Body of pancreas (tissue), 4 donors: ENCODE measurements around the gene TPRX2.

Experiments
- POLR2A ChIP-seq, 3 donors: fragments of 450-650 bp; IDR thresholded peaks; one replicate each; pipeline ENCODE4 v1.6.1; 2016; ENCODE audit warnings: antibody characterized with exemption in 3 of 3, mild to moderate bottlenecking in 2 of 3
- TF ChIP-seq, protein P1 (sequence below), 7 experiments: fragments of 450-650 bp in 4 of 7; fragments of 200-600 bp in 3 of 7; sonication (generic) in 3 of 7; IDR thresholded peaks; one replicate each; pipeline ENCODE4 v1.5.1; 2016 to 2019; ENCODE audit warnings: antibody characterized with exemption in 7 of 7

DNA sequence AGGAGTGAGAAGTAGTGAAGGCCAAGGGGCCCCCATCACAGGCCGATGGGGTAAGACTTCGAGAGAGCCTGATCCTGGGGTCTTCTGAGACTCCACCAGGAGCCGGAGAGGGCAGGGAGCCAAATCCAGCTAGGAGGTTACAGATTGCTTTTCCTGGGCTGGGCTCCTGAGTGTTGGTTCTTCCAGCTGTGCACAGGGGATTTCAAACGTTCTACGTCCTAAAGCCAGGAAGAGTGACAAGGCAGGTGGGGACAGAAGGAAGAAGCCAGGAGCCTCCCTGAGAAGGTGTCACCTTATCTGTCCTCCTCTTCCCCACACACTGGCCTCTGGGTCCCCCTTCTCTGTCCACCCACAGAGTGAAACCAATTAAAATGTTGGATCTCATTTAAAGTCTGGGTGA, 16.1 kb upstream of the TPRX2 start:
- TF ChIP-seq, protein P1, sequence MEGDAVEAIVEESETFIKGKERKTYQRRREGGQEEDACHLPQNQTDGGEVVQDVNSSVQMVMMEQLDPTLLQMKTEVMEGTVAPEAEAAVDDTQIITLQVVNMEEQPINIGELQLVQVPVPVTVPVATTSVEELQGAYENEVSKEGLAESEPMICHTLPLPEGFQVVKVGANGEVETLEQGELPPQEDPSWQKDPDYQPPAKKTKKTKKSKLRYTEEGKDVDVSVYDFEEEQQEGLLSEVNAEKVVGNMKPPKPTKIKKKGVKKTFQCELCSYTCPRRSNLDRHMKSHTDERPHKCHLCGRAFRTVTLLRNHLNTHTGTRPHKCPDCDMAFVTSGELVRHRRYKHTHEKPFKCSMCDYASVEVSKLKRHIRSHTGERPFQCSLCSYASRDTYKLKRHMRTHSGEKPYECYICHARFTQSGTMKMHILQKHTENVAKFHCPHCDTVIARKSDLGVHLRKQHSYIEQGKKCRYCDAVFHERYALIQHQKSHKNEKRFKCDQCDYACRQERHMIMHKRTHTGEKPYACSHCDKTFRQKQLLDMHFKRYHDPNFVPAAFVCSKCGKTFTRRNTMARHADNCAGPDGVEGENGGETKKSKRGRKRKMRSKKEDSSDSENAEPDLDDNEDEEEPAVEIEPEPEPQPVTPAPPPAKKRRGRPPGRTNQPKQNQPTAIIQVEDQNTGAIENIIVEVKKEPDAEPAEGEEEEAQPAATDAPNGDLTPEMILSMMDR (IDR thresholded peaks at IDR 0.05): no peak
- no peak for TF ChIP-seq POLR2A (IDR thresholded peaks at IDR 0.05)
